GM18502 (cell line): ENCODE results near the gene ADAMTS12.

Experiments used
- ATAC-seq: cut with Tn5 transposase; IDR thresholded peaks from one replicate; pipeline ENCODE4 v1.9.1; 2021; ENCODE audit warnings: mild to moderate bottlenecking; ENCODE audit not compliant: unreplicated experiment, poor library complexity

Gene ADAMTS12

GRCh38 chr5:33684496-33685159, 207.2 kb downstream of the ADAMTS12 start:
- no peak for ATAC-seq

- ATAC-seq = no peak
These were observed 212.0 kb downstream of the ADAMTS12 start for GRCh38 chr5:33679791-33680190.

GRCh38 chr5:33675958-33676464, 215.8 kb downstream of the ADAMTS12 start:
- peak; percentile 80 for ATAC-seq

GRCh38 chr5:33671700-33672291, 220.0 kb downstream of the ADAMTS12 start:
- no peak for ATAC-seq

GRCh38 chr5:33662722-33663427, 228.9 kb downstream of the ADAMTS12 start:
- ATAC-seq = no peak

GRCh38 chr5:33659526-33660169, 232.1 kb downstream of the ADAMTS12 start:
- ATAC-seq = no peak

GRCh38 chr5:33657804-33658440, 233.9 kb downstream of the ADAMTS12 start:
- no peak for ATAC-seq

GRCh38 chr5:33657176-33657575, 234.6 kb downstream of the ADAMTS12 start:
- ATAC-seq = no peak

GRCh38 chr5:33650911-33651310, 240.9 kb downstream of the ADAMTS12 start:
- no peak for ATAC-seq

- ATAC-seq = no peak
These were observed 242.0 kb downstream of the ADAMTS12 start for GRCh38 chr5:33649549-33650482.

GRCh38 chr5:33641744-33642505, 249.9 kb downstream of the ADAMTS12 start:
- ATAC-seq = no peak

GRCh38 chr5:33639474-33639873, 252.3 kb downstream of the ADAMTS12 start:
- no peak for ATAC-seq

GRCh38 chr5:33637011-33637410, 254.8 kb downstream of the ADAMTS12 start:
- no peak for ATAC-seq

GRCh38 chr5:33635582-33635981, 256.2 kb downstream of the ADAMTS12 start:
- no peak for ATAC-seq

GRCh38 chr5:33633699-33634098, 258.1 kb downstream of the ADAMTS12 start:
- ATAC-seq = no peak

GRCh38 chr5:33631786-33632185, 260.0 kb downstream of the ADAMTS12 start:
- peak; percentile 96 for ATAC-seq

- no peak for ATAC-seq
These were observed 260.7 kb downstream of the ADAMTS12 start for GRCh38 chr5:33631139-33631538.

GRCh38 chr5:33629999-33630398, 261.8 kb downstream of the ADAMTS12 start:
- no peak for ATAC-seq

GRCh38 chr5:33628796-33629195, 263.0 kb downstream of the ADAMTS12 start:
- ATAC-seq = no peak
